ENCODE data around the gene PRXL2A. TPM values are rescaled to one million over a fixed set of nuclear protein-coding genes. Genes with fewer than 3 reads are reported as not detected.

PRXL2A gene
- total and polyA plus RNA-seq, 10 of the 15 experiments (the other 5 are each of a cell fraction or from before 2014, with no cell fraction given) = 2.8 to 15.6 (median 11.1) TPM

DNA sequence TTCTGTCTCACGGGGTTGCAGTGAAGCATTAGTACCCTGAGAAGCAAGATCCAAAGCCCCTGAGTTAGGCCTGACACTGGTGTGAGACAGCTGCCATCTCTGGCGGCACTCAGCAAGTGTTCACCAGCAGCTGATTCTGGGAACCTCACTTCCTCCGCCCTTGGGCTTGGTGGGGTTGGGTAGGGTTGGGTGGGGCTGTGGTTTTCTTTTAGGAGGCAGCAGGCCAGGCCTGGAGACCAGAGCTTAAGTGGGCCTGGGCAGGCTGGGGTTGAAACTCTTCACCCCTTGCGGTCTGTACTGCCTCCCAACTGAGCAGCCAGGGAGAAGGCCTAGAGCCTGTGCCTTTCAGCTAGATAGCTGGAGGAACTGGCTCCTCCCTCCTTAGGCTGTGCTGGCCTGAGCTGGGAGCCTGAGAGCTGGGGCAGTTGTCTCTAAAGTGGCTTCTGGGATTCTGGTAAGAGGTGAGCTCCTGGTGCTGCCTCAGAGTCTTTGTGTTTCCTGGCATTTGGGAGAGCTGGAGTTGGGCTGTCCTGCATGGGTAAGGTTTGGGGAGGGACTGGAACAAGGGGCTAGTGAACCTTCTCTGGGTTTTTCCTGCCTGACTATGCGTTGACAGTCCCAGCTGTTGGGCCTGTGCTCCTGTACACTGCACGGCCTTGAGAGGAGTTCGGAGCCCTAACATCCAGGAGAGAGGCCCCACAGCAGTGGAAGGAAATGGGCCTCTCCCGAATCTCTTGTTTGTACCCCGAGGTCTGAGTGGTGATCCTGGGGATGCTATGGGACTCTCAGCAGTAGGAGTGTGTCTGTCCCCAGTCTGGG lies 50.9 kb downstream of the PRXL2A start (continued):
- TF ChIP-seq ZNF687 (IDR thresholded peaks at IDR 0.05) (peak; percentile 82), ZNF274 (IDR thresholded peaks at IDR 0.05; ENCODE audit: insufficient read depth, insufficient read length) (no peak), ZNF24 (IDR thresholded peaks at IDR 0.05) (no peak), BCL11A (IDR thresholded peaks at IDR 0.05; ENCODE audit: low read depth, low read length) (no peak), NRF1 (conservative IDR thresholded peaks at IDR 0.05; ENCODE audit: low read depth, low read length) (no peak), SPI1 (IDR thresholded peaks at IDR 0.05; ENCODE audit: borderline replicate concordance, insufficient read depth, low read depth, low read length) (peak; percentile 54; the same call in 1 of the 2 replicates), NR2C1 (IDR thresholded peaks at IDR 0.05) (no peak), ASH2L (IDR thresholded peaks at IDR 0.05; ENCODE audit: borderline replicate concordance, low read depth) (no peak), JUNB (IDR thresholded peaks at IDR 0.05) (no peak), MYC (IDR thresholded peaks at IDR 0.05; ENCODE audit: insufficient read depth, insufficient read length, insufficient replicate concordance, low read length, severe bottlenecking) (no peak), MLLT1 (IDR thresholded peaks at IDR 0.05) (0 out of 2 replicates have a peak, but pooled peaks have one; percentile 16), ZNF592 (IDR thresholded peaks at IDR 0.05) (no peak), TAF1 (IDR thresholded peaks at IDR 0.05; ENCODE audit: borderline replicate concordance, low read depth, low read length) (no peak), TCF3 (IDR thresholded peaks at IDR 0.05; ENCODE audit: borderline replicate concordance, insufficient read depth, low read depth, low read length) (0 out of 2 replicates have a peak, but pooled peaks have one; percentile 28), ZZZ3 (IDR thresholded peaks at IDR 0.05; ENCODE audit: control insufficient read depth, insufficient read length, low read depth) (no peak), NFYA (IDR thresholded peaks at IDR 0.05; ENCODE audit: borderline replicate concordance, low read depth, low read length) (no peak)
- TF ChIP-seq, protein P1, sequence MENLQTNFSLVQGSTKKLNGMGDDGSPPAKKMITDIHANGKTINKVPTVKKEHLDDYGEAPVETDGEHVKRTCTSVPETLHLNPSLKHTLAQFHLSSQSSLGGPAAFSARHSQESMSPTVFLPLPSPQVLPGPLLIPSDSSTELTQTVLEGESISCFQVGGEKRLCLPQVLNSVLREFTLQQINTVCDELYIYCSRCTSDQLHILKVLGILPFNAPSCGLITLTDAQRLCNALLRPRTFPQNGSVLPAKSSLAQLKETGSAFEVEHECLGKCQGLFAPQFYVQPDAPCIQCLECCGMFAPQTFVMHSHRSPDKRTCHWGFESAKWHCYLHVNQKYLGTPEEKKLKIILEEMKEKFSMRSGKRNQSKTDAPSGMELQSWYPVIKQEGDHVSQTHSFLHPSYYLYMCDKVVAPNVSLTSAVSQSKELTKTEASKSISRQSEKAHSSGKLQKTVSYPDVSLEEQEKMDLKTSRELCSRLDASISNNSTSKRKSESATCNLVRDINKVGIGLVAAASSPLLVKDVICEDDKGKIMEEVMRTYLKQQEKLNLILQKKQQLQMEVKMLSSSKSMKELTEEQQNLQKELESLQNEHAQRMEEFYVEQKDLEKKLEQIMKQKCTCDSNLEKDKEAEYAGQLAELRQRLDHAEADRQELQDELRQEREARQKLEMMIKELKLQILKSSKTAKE (IDR thresholded peaks at IDR 0.05; ENCODE audit: low read depth, poor library complexity, severe bottlenecking) = peak; percentile 16

Data from GM12878 (cell line).